Activated naive CD4-positive, alpha-beta T cell treated with anti-CD3 and anti-CD28 coated beads, Interleukin-2, amount 50 U/mL, for 72 hours (primary cell): Measurements from ENCODE around the gene CAMK2D. TPM values are rescaled to one million over a fixed set of nuclear protein-coding genes. Genes with fewer than 3 reads are reported as not detected.
"Not testable (repeated sequence)": the region's sequence is repeated elsewhere in the genome, so short reads cannot be mapped to it uniquely, and the experiment has no call there.

Experiments
- ATAC-seq, 2 donors: fragments of 150-1000 bp; cut with Tn5 transposase; 2 replicates each; pipeline ENCODE4 v1.10.0; 2021; ENCODE audit warnings: mild to moderate bottlenecking in 2 of 2, moderate library complexity in 2 of 2
- DNase-seq, 2 donors: peaks; one replicate each; pipeline ENCODE4 v3.0.0; 2021 to 2022; ENCODE audit warnings: low spot score in 2 of 2
- H3K27ac Mint-ChIP-seq, 2 donors: one replicate each; pipeline ENCODE4 v1.8.0; 2022; ENCODE audit warnings: mild to moderate bottlenecking in 2 of 2, mixed read lengths in 2 of 2
- H3K36me3 Mint-ChIP-seq, 2 donors: one replicate each; pipeline ENCODE4 v1.8.0; 2022; ENCODE audit warnings: mixed read lengths in 2 of 2
- H3K9me3 Mint-ChIP-seq, 2 donors: one replicate each; pipeline ENCODE4 v1.8.0; 2022; ENCODE audit warnings: mixed read lengths in 2 of 2
- total RNA-seq, 2 donors: library from RNA; stranded (reverse); gene quantifications; one replicate each; pipeline ENCODE4 v1.2.3, GENCODE V29; 2022

CAMK2D gene
- total RNA-seq, 2 donors from 2014 or later: 61.3 to 74.6 TPM

DNA sequence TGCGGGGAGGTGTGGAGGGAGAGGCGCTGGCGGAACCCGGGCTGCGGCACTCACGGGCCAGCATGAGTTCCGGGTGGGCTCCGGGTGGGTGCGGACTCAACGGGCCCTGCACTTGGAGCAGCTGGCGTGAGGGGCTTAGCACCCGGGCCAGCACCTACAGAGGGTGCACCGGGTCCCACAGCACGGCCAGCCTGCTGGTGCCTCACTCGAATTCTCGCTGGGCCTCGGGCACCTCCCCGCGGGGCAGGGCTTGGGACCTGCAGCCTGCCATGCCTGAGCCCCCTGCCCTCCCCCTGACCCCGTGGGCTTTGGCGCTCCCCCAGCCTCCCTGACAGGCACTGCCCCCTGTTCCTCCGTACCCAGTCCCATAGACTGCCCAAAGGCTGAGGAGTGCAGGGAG is 10.8 kb upstream of the CAMK2D start:
- ATAC-seq (no peak), DNase-seq (no peak)
- Mint-ChIP-seq H3K9me3 (peaks cover 3 to 8% of the 10 kb centered on the region in 2 donors), H3K36me3 (no peaks in the 10 kb centered on the region), H3K27ac (no peak overlapping the region)

DNA sequence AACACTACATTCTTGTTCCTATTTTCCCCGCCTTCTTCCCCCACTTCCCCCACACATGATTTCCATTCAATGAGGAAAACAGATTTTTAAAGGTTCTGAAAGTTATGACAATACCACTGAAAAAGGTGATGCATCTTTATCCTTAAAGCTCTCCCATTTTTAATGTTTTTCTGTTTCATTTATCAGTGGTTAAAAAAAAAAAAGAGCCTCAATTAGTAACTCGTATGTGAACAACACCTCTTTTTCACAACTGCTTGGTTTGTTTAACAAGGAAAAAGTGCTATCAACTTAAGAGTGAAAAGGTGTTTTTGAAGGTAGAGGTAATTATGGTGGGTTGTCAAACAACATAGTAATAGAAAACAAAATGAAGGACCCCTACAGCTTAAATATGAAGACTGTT is 8.2 kb upstream of the CAMK2D start:
- DNase-seq: no peak
- peak; percentile 9 to 76 for ATAC-seq
- Mint-ChIP-seq H3K27ac (peak overlapping the region in 1 of 2 donors; percentile 50), H3K36me3 (no peaks in the 10 kb centered on the region), H3K9me3 (peaks cover 3 to 8% of the 10 kb centered on the region in 2 donors)

DNA sequence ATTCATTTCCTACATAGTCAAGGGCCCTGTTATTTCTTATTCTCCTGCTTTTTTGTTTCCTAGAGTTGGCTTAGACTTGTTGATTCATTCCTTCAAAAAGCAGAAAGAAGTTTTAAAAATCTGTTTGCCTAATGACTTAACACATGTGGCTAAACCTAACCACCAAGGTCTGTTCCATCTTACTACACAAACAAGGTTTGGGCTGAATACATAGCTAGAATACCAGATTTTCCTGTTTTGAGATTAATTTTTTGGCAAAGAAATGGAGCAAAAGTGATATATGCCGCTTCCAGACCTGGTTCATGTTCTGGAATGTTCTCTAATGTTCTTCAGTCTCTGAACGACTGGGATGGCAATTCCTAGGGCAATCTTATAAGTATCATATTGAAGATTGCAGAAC is 7.4 kb upstream of the CAMK2D start:
- DNase-seq (no peak), ATAC-seq (no peak)
- Mint-ChIP-seq H3K9me3 (peaks cover 3 to 8% of the 10 kb centered on the region in 2 donors), H3K27ac (no peak overlapping the region), H3K36me3 (no peaks in the 10 kb centered on the region)

DNA sequence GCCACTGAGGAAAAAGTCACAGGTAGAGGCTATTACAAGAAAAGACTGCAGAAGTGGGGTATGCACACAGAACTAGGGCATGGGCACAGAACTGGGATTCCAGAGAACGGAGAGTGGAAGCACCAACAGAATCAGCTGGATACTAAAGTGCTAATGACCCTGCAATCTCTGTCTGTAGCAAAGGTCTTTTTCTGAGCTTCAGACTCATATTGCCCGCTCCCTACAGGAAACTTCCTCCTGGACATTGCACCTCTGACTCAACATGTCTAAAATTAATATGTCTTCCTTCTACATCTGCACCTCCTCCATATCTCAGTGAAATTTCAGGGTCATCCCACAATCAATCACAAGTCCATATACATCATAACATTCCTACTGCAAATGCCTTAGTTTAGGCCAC is 5.3 kb upstream of the CAMK2D start:
- Mint-ChIP-seq H3K9me3 (peaks cover 3 to 8% of the 10 kb centered on the region in 2 donors), H3K36me3 (peaks cover 0 to 5% of the 10 kb centered on the region in 2 donors), H3K27ac (no peak overlapping the region)
- ATAC-seq (no peak), DNase-seq (no peak)

- ATAC-seq (no peak), DNase-seq (no peak)
- Mint-ChIP-seq H3K27ac (no peak overlapping the region), H3K36me3 (peaks cover 10 to 17% of the 10 kb centered on the region in 2 donors), H3K9me3 (peaks cover 3 to 6% of the 10 kb centered on the region in 2 donors)
These were observed 3.3 kb upstream of the CAMK2D start for GRCh38 chr4:113764720-113765264.

GRCh38 chr4:113763923-113764322 is 2.4 kb upstream of the CAMK2D start:
- not testable (repeated sequence) for H3K9me3 Mint-ChIP-seq, ATAC-seq, DNase-seq, H3K27ac Mint-ChIP-seq
- H3K36me3 Mint-ChIP-seq: peaks cover 12 to 17% of the 10 kb centered on the region in 2 donors

DNA sequence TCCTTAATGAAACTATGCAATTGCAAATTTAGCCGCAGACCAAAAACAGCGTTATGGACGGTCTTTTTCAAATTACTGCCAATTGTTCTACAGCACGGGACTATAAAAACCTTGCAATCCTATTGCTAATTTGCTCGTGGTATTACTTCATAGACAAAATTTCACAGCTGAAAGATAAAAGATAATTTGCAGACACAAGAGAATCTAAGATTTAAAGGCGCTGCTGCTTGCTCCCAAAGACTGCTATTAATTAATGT is 1.4 kb upstream of the CAMK2D start:
- peaks cover 21 to 26% of the 10 kb centered on the region in 2 donors for H3K36me3 Mint-ChIP-seq
- H3K27ac Mint-ChIP-seq: peak overlapping the region; percentile 90 to 98
- no peak for ATAC-seq
- no peak for DNase-seq
- no peaks in the 10 kb centered on the region for H3K9me3 Mint-ChIP-seq

DNA sequence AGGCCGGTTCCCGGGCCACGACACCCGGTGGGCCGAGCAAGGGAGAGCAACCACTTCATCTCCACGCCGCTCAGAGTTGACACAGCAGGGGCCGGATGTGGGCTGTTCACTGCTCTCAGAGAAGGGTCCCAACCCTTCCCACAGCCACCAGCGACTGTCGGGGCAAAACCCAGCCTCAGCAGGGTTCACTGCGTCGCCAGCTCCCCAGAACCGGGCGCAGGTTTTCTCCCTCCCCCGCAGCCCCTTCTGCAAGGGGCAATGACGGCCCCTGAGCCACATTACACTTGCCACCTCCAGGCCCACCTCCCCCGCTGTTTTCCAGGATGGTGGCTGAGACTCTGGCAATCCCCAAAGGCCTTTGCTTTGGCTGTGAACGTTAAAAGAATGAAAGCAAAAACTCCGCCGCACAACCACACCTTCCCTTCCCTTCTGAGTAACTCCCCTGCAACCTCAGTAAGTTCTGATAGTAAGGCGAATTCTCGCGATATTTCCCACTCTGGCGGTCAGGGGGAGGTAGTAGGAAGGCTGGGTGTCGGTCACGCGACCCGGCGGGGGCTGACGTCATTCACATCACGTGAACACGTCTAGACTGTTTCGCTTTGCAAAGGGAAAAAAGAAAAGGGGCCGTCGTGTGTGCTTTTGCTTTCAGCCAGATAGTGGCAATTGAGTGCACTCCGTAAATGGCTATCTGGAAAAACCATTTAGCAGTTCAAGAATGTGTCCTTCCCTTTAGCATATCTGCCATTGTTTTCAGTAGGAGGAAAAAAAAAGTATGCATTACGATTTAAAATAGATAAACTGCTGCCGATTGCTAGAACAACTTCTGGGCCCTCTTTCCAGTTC is 869 bp upstream of the CAMK2D start:
- peaks cover 26 to 30% of the 10 kb centered on the region in 2 donors for H3K36me3 Mint-ChIP-seq
- ATAC-seq (peak; percentile 72 to 77), DNase-seq (peak; percentile 93 to 98)
- no peaks in the 10 kb centered on the region for H3K9me3 Mint-ChIP-seq
- H3K27ac Mint-ChIP-seq: peak overlapping the region; percentile 90 to 98

- peak; percentile 19 to 26 for ATAC-seq
- peak; percentile 46 to 74 for DNase-seq
- Mint-ChIP-seq H3K27ac (peak overlapping the region; percentile 98), H3K36me3 (peaks cover 28 to 33% of the 10 kb centered on the region in 2 donors), H3K9me3 (no peaks in the 10 kb centered on the region)
These were observed 531 bp downstream of the CAMK2D start for GRCh38 chr4:113760795-113761619.

DNA sequence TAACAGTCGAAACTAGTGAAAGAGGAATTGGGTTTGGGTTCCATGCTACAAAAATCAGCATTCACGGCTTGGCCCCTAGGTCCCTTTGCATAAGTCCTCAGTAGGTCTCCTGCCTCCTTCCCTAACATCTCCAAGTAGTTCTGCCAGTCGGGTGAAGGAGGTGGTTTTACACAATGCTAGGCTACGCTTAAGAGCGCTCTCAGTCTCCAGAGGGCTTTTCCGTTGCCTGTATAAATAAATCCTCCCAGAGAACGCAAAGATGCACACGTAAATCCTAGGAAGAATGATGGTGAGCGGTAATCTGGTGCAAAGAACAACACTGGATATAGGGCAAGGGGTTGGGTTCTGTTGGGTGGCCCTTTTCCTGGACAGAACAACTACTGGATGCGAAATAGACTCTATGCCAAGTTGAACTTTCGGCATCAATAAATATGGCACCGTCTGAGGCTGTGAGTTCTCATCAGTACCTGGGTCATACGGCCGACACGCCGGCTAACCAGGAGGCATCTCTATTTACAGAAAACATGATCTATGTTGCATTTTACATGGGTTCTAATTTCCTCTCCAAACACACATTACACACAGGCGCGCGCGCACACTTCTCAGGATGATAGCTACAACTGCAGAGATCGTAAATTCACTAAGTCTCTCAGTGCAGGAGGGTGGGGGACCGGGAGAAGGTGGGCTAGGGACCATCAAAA is 1.3 kb downstream of the CAMK2D start:
- ATAC-seq (no peak), DNase-seq (peak in 1 of 2 donors; percentile 25)
- peak overlapping the region; percentile 91 to 98 for H3K27ac Mint-ChIP-seq
- H3K9me3 Mint-ChIP-seq: no peaks in the 10 kb centered on the region
- H3K36me3 Mint-ChIP-seq: peaks cover 28 to 33% of the 10 kb centered on the region in 2 donors

GRCh38 chr4:113759696-113760093 is 1.8 kb downstream of the CAMK2D start:
- ATAC-seq (no peak), DNase-seq (no peak)
- Mint-ChIP-seq H3K27ac (peak overlapping the region; percentile 91 to 98), H3K9me3 (no peaks in the 10 kb centered on the region), H3K36me3 (peaks cover 28 to 33% of the 10 kb centered on the region in 2 donors)

DNA sequence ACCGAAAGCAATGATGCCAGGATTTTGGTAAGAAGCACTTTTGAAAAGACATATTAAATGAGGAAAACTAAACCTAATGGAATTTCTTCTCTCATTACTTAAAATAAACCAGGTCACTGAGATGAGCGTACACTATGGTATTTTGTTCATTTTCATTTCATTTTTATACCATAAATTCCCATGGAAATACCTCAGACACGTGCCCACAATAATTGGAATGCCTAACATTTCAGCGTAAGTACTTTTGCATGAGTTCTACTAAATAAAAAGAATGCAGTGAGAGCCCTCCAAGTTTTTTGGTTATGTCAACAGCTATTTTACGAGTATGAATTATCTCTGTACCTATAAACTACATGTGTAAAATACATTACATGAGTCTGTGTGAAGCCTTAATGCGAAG is 3.2 kb downstream of the CAMK2D start:
- Mint-ChIP-seq H3K9me3 (no peaks in the 10 kb centered on the region), H3K27ac (peak overlapping the region; percentile 97 to 98), H3K36me3 (peaks cover 28 to 33% of the 10 kb centered on the region in 2 donors)
- no peak for ATAC-seq
- no peak for DNase-seq

- DNase-seq (no peak), ATAC-seq (no peak)
- Mint-ChIP-seq H3K27ac (peak overlapping the region; percentile 97 to 98), H3K36me3 (peaks cover 28 to 33% of the 10 kb centered on the region in 2 donors), H3K9me3 (no peaks in the 10 kb centered on the region)
These were observed 4.1 kb downstream of the CAMK2D start for GRCh38 chr4:113757486-113757885.

DNA sequence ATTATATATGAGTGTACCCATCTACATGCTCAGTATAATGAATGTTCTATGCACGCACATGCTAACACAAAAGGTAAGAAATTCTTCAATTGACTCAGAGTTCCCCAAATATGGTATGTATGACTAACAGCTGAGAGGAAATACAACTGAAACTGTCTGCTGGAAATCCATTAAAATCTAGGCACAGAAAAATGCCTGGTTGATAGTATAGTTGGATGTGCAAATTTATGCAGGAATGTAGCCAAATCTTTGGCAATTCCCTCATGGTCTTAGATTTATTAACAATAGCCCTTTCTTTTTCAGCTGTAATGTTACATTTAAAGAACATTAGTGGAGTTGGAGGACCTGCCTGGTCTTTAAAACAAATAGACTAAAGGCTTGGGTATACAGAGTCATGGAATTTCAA is 5.5 kb downstream of the CAMK2D start:
- ATAC-seq (peak; percentile 92 to 95), DNase-seq (no peak)
- Mint-ChIP-seq H3K9me3 (no peaks in the 10 kb centered on the region), H3K27ac (peak overlapping the region; percentile 75 to 85), H3K36me3 (peaks cover 29 to 35% of the 10 kb centered on the region in 2 donors)

DNA sequence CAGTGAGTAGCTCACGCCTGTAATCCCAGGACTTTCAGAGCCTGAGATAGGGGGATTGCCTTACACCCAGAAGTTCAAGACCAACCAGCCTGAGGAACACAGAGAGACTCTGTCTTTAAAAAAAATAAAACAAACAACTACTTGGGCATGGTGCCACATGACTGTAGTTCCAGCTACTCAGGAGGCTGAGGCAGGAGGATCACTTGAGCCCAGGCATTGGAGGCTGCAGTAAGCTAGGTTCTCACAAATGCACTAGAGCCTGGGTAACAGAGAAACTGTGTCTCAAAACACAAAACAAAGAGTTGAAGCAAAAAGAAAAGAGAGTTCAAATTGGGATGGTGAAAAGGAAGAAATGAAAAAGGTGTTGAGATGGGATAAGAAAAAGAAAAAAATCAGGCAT is 10.8 kb downstream of the CAMK2D start:
- DNase-seq: no peak
- ATAC-seq: no peak
- peak overlapping the region in 1 of 2 donors; percentile 35 for H3K27ac Mint-ChIP-seq
- peaks cover 16 to 33% of the 10 kb centered on the region in 2 donors for H3K36me3 Mint-ChIP-seq
- peaks cover 0 to 3% of the 10 kb centered on the region in 2 donors for H3K9me3 Mint-ChIP-seq

- Mint-ChIP-seq H3K27ac (peak overlapping the region in 1 of 2 donors; percentile 35), H3K36me3 (peaks cover 16 to 33% of the 10 kb centered on the region in 2 donors), H3K9me3 (peaks cover 0 to 3% of the 10 kb centered on the region in 2 donors)
- ATAC-seq (no peak), DNase-seq (no peak)
These were observed 11.2 kb downstream of the CAMK2D start for GRCh38 chr4:113750296-113750695.
